Left ventricle myocardium inferior (tissue), 1 donor: ENCODE data around the gene GALC. TPM values are rescaled to one million over a fixed set of nuclear protein-coding genes. Genes with fewer than 3 reads are reported as not detected.

Experiments used
- DNase-seq: peaks from one replicate; pipeline ENCODE4 v3.0.0-alpha.2; 2020
- H3K27ac ChIP-seq: fragments of 200-600 bp; replicated peaks from 2 replicates; pipeline ENCODE4 v1.8.0; 2021
- H3K27me3 ChIP-seq: fragments of 200-600 bp; 2 replicates; pipeline ENCODE4 v1.8.0; 2021; ENCODE audit warnings: low read depth
- H3K36me3 ChIP-seq: fragments of 200-600 bp; 2 replicates; pipeline ENCODE4 v1.8.0; 2021
- H3K4me1 ChIP-seq: fragments of 200-600 bp; 2 replicates; pipeline ENCODE4 v1.8.0; 2021
- H3K4me3 ChIP-seq: fragments of 200-600 bp; 2 replicates; pipeline ENCODE4 v1.8.0; 2021; ENCODE audit warnings: mild to moderate bottlenecking, moderate library complexity
- H3K9me3 ChIP-seq: fragments of 200-600 bp; replicated peaks from 2 replicates; pipeline ENCODE4 v1.8.0; 2021
- intact Hi-C: fragments of 100-400 bp; cut with micrococcal nuclease; formaldehyde crosslinking; loops from one replicate; pipeline ENCODE4 v1.11.0; 2022
- total RNA-seq: library from RNA; stranded (reverse); fragmentation: NEBNext Ultra II Directional; extraction: Animal tissue kit (Norgen Biotek cat#: 25700); gene quantifications from one replicate; pipeline ENCODE4 v1.2.1, GENCODE V29; 2021
- TF ChIP-seq, protein P1 (sequence below): fragments of 200-600 bp; IDR thresholded peaks from 2 replicates; pipeline ENCODE4 v1.8.0; 2021; ENCODE audit warnings: antibody characterized with exemption, mild to moderate bottlenecking, borderline replicate concordance
- donor health status: DM: no; HTN: yes; CAD: no; lungs with severe emphysema.

Gene GALC
- total RNA-seq, 1 donor from 2014 or later = 14.5 TPM

DNA sequence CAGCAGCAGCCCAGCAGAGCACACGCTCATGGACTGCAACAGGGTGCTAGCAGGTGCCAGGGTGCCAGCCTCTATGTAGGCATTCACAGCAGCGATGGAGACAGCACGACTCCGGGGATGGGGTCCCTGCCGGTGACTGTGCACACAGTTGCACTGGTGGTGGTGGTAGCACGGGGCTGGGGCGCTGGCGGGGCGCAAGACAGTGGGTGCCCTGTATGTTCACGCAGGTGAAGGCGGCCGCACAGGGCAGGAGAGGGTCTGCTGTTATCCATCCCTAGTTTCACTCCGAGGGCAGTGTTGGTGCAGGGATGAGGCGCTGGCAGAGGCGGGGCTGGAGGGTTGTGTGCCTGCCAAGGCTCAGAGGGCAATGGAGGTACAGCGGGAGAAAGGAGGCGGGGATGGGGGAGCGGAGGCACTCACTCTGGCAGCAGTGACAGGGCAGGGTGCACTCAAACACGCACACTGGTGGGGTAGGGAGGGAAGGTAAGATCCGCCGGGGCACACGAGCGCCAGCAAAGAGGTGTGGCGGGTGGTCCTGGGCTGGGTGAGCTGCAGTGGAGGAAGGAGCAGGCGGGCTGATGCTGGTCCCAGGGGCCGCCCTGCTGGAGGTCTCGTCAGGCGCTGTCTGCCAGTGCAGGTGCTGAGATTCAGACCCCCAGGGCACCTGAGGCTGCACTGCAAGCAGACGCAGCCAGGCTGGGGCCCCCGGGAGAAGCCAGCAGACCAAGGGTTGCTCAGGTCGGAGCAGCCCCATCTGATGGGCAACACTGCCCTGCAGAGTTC is 76.7 kb downstream of the GALC start:
- Histone ChIP-seq H3K9me3 (peaks cover 21% of the 10 kb centered on the region), H3K27ac (no peak overlapping the region), H3K36me3 (no peaks in the 10 kb centered on the region), H3K27me3 (peaks cover 22% of the 10 kb centered on the region), H3K4me1 (no peaks in the 10 kb centered on the region), H3K4me3 (no peak overlapping the region)
- no peak for DNase-seq
- intact Hi-C loops = no loop called here
- TF ChIP-seq, protein P1, sequence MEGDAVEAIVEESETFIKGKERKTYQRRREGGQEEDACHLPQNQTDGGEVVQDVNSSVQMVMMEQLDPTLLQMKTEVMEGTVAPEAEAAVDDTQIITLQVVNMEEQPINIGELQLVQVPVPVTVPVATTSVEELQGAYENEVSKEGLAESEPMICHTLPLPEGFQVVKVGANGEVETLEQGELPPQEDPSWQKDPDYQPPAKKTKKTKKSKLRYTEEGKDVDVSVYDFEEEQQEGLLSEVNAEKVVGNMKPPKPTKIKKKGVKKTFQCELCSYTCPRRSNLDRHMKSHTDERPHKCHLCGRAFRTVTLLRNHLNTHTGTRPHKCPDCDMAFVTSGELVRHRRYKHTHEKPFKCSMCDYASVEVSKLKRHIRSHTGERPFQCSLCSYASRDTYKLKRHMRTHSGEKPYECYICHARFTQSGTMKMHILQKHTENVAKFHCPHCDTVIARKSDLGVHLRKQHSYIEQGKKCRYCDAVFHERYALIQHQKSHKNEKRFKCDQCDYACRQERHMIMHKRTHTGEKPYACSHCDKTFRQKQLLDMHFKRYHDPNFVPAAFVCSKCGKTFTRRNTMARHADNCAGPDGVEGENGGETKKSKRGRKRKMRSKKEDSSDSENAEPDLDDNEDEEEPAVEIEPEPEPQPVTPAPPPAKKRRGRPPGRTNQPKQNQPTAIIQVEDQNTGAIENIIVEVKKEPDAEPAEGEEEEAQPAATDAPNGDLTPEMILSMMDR = no peak

DNA sequence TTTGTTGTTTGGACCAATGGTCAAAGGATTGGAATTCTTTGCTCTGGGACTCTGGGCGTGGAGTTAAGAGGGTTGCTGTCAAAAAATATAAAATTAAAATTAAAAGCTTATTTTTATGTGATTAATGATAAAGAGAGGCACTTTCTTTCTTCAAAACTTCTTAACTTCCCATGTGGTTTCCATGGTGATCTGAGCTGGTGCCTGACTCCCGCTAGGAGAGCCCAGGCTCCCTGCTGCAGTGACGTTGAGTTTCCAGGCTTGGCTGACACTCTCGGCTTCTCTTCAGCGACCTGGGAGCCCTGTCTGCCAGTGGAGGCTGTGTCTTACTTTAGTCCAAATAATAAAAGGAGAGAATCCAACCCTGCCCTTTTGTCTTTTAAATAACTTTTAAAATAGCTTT is 84.4 kb downstream of the GALC start:
- H3K4me3 ChIP-seq = no peak overlapping the region
- TF ChIP-seq, protein P1 = no peak
- peaks cover 32% of the 10 kb centered on the region for H3K27me3 ChIP-seq
- no peak overlapping the region for H3K27ac ChIP-seq
- intact Hi-C loops = no loop called here
- H3K9me3 ChIP-seq = peaks cover 27% of the 10 kb centered on the region
- no peaks in the 10 kb centered on the region for H3K36me3 ChIP-seq
- no peaks in the 10 kb centered on the region for H3K4me1 ChIP-seq
- DNase-seq = no peak

GRCh38 chr14:87901652-87902051 is 91.3 kb downstream of the GALC start:
- Histone ChIP-seq H3K9me3 (no peaks in the 10 kb centered on the region), H3K4me1 (no peaks in the 10 kb centered on the region), H3K36me3 (no peaks in the 10 kb centered on the region), H3K27ac (no peak overlapping the region), H3K4me3 (no peak overlapping the region), H3K27me3 (peaks cover 67% of the 10 kb centered on the region)
- intact Hi-C loops = no loop called here
- TF ChIP-seq, protein P1 = no peak
- DNase-seq = no peak

GRCh38 chr14:87901236-87901635 is 91.7 kb downstream of the GALC start:
- Histone ChIP-seq H3K36me3 (no peaks in the 10 kb centered on the region), H3K4me1 (no peaks in the 10 kb centered on the region), H3K4me3 (no peak overlapping the region), H3K27ac (no peak overlapping the region), H3K9me3 (no peaks in the 10 kb centered on the region), H3K27me3 (peaks cover 65% of the 10 kb centered on the region)
- DNase-seq = no peak
- TF ChIP-seq, protein P1 = no peak
- intact Hi-C loops = no loop called here

- no peaks in the 10 kb centered on the region for H3K36me3 ChIP-seq
- H3K27me3 ChIP-seq = peaks cover 52% of the 10 kb centered on the region
- no peaks in the 10 kb centered on the region for H3K9me3 ChIP-seq
- no peak overlapping the region for H3K27ac ChIP-seq
- H3K4me1 ChIP-seq = no peaks in the 10 kb centered on the region
- TF ChIP-seq, protein P1 = no peak
- no peak overlapping the region for H3K4me3 ChIP-seq
- intact Hi-C loops = loop anchor here (5.0 kb wide), 1 partner anchor 92 kb away; no protein-coding TSS in a partner anchor
- no peak for DNase-seq
These were observed 93.8 kb downstream of the GALC start for GRCh38 chr14:87899228-87899627.
